GM12873 (cell line): ENCODE data around the gene CPHXL2.

ENCODE experiments used
- TF ChIP-seq, protein P1 (sequence below): IDR thresholded peaks from 2 replicates; pipeline ENCODE4 v1.5.1; 2012; ENCODE audit warnings: low read depth, mild to moderate bottlenecking, moderate library complexity, low read length, control low read depth; ENCODE audit not compliant: insufficient read depth; ENCODE audit errors: missing control alignments

CPHXL2 gene

DNA sequence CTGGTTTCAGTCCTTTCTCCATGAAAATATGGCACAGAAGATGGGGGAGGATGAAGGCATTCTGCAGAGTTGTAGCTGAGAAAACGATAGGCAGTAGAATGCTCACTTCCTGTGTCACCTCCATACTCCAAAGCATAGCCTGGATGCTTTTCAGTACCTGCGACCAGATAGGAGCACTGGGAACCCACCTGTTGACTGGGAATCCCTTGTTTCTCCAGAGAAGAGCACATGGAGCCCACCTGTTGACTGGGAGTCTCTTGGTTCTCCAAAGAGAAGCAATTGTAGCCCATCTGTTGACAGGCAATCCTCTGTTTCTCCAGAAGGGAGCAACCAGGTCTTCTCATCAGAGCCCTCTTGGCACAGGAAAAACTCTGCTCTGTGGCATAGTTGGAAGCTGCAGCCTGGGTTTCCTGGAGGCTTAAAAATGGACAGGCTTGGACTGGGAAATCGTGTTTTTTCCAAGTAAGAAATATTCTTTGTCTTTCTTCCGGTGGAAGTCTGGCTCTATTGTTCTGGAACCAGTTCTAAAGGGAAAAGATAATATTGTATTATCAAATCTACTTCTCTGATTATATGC lies 16.0 kb downstream of the CPHXL2 start:
- TF ChIP-seq, protein P1, sequence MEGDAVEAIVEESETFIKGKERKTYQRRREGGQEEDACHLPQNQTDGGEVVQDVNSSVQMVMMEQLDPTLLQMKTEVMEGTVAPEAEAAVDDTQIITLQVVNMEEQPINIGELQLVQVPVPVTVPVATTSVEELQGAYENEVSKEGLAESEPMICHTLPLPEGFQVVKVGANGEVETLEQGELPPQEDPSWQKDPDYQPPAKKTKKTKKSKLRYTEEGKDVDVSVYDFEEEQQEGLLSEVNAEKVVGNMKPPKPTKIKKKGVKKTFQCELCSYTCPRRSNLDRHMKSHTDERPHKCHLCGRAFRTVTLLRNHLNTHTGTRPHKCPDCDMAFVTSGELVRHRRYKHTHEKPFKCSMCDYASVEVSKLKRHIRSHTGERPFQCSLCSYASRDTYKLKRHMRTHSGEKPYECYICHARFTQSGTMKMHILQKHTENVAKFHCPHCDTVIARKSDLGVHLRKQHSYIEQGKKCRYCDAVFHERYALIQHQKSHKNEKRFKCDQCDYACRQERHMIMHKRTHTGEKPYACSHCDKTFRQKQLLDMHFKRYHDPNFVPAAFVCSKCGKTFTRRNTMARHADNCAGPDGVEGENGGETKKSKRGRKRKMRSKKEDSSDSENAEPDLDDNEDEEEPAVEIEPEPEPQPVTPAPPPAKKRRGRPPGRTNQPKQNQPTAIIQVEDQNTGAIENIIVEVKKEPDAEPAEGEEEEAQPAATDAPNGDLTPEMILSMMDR: no peak

DNA sequence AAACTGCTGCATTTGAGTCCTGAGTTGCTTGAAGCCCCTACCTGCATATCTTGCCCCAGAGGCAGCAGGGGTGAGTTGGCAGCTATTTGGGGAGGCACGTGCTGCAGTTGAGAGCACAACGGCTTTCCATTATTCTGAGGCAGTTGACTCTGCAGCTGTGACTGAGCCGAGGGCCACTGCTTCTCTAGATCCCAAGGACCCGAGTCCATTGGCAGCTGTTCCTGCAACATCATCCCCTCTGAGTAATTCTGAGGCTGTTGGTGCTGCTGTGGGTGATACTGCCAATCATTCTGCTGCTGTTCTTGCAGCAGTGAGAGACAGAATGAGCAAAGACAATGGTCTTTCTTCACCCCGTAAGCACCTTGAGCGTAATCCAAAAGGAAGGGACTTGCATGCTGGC lies 16.5 kb downstream of the CPHXL2 start:
- TF ChIP-seq, protein P1: no peak

DNA sequence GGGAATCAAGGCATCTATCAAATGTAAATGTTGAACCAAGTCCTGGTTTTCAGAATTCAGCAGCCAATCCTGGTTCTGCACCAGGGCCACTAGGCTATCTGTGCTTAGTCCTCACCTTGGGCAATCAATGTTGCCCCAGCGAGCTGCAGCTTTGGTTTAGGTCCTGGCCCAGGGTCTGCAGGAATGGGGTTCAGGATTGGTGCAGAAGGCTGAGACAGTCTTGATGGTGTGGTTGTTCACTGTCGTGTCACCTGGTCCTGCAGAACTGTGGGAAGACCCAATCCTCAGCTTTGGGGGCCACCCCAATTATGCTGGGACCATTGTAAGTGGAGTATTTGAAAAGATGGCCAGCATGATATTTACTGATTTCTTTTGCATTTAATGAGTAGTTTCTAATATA lies 18.6 kb downstream of the CPHXL2 start:
- TF ChIP-seq, protein P1: no peak

DNA sequence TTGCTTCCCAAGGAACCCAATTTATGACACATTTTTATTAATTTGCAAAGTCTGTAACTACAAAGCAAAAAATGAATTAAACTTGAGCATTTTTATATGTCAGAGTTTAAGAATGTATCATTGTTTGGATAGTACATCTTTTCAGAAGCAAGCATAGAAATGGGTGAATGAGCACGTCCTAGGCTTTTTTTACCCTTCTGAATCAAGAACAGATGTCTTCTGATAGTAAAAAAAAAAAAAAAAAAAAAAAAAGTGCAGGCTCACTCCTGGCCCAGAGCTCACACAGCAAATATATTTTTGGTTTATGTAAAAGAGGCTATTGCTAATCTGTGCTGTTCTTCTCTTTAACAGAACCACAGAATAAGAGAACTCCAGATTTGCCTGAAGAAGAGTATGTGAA lies 22.9 kb downstream of the CPHXL2 start:
- TF ChIP-seq, protein P1: no peak

DNA sequence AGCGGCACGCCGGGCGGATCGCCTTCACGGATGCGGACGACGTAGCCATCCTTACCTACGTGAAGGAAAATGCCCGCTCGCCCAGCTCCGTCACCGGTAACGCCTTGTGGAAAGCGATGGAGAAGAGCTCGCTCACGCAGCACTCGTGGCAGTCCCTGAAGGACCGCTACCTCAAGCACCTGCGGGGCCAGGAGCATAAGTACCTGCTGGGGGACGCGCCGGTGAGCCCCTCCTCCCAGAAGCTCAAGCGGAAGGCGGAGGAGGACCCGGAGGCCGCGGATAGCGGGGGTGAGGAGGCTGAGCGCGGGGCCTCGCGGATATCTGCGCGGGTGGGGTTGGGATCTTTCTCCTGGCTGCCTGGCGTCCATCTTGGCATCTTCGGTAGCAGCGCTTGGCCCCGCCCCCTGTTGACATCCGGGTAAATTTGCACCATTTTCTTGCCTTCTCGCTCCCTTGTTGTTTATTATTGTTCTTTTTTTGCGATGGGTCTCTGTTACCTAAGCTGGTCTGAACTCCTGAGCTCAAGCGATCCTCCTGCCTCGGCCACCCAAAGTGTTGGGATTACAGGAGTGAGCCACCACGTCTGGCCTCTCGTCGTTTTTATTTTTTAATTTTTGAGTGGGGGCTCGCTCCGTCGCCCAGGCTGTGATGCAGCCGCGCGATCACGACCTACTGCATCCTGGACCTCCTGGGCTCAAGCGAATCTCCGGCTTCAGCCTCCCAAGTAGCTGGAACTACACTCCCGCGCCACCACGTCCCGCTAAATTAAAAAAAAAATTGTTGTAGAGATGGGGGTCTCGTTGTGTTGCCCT lies 28.3 kb downstream of the CPHXL2 start:
- TF ChIP-seq, protein P1: no peak

DNA sequence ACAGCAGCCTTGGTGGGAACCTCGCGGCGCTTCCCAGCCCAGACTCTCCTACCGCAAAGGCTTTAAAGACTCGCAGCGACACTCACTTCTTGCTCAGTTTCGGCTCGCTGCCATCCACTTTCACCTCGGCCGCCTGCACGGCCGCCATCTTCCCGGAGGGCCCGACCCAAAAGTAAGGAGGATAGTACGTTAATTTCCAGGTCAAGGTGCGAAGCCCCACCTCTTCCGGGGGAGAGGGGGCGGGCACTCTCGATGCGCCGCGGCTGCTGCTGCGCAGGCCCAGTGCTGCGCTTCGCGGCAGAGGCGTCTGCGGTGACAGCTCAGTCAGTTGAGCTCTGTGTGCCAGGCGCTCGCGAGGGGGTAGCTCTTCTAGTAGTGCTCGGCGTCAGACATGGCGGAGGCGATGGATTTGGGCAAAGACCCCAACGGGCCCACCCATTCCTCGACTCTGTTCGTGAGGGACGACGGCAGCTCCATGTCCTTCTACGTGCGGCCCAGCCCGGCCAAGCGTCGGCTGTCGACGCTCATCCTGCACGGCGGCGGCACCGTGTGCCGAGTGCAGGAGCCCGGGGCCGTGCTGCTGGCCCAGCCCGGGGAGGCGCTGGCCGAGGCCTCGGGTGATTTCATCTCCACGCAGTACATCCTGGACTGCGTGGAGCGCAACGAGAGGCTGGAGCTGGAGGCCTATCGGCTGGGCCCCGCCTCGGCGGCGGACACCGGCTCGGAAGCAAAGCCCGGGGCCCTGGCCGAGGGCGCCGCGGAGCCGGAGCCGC lies 29.1 kb downstream of the CPHXL2 start, which contains the start of the genes KARS1 and TERF2IP:
Gene KARS1, minus strand, starts transcription at position 174 of the 773 bp plus-strand sequence. Its CDS starts 26 bp downstream, at position 148.
Gene TERF2IP, plus strand, starts transcription at position 282 of the 773 bp plus-strand sequence. Its CDS starts 110 bp downstream, at position 392.
- TF ChIP-seq, protein P1: no peak

DNA sequence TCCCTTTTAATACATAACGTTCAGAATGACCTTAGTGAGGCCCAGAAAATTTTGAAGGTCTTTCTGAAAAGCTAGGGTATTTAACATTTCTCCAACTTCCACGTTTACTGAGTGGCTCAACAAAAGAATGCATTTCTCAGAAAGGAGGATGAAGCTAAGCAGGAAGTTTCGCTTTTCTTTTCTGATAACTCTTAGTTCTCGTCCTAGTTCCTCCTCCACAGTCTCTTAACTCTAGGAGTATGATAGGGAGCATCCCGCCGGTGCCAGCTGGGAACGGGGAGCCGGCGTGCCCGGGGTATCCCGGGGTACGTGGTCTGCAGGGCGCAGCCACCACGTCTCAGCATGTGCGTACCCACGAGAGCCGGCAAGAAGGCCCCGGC lies 29.7 kb downstream of the CPHXL2 start:
- TF ChIP-seq, protein P1: no peak
